Measurements from ENCODE around the gene ADGRD1.
A peak's percentile ranks its signal among the peaks of the same experiment; 100 is the strongest.

Gene ADGRD1

GRCh38 chr12:131103669-131104462, 150.2 kb downstream of the ADGRD1 start:
- H3K27me3 Mint-ChIP-seq, result peaks cover 10% of the 10 kb centered on the region

GRCh38 chr12:131104463-131105350, 151.0 kb downstream of the ADGRD1 start:
- DNase-seq (ENCODE audit: low spot score in 2 of 2), result peak; percentile 51 to 75
- peak; percentile 86 for ATAC-seq (ENCODE audit: low read depth)
- H3K9me3 Mint-ChIP-seq, result peaks cover 3% of the 10 kb centered on the region
- peaks cover 6% of the 10 kb centered on the region for H3K4me1 Mint-ChIP-seq
- peaks cover 10% of the 10 kb centered on the region for H3K27me3 Mint-ChIP-seq
- no peak overlapping the region for H3K4me3 Mint-ChIP-seq
- no peaks in the 10 kb centered on the region for H3K36me3 Mint-ChIP-seq
- H3K27ac Mint-ChIP-seq, result no peak overlapping the region

More at GRCh38 chr12:131103669-131104462, 150.2 kb downstream of the ADGRD1 start:
- Mint-ChIP-seq H3K4me3 (no peak overlapping the region), H3K9me3 (peaks cover 1% of the 10 kb centered on the region), H3K36me3 (no peaks in the 10 kb centered on the region), H3K4me1 (peaks cover 6% of the 10 kb centered on the region), H3K27ac (no peak overlapping the region)
- DNase-seq (ENCODE audit: low spot score in 2 of 2) (no peak), ATAC-seq (ENCODE audit: low read depth) (no peak)

DNA sequence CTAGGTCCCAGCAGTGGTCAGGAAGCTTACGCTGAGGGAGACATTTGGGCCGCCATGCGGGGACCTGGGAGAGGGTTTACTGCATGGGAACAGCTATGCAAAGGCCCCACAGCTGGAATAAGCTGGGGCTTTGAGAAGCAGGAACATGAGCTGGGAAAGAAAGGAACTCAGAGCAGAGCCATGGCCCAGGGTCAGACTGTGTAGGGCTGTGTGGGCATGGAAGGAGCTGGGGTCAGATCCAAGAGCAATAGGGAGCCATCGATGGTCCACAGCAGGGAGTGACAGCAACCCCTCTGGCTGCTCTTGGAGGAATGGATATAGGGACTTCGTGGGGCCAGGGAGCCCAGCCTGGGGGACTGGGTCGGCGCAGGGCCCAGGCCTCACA, 151.6 kb downstream of the ADGRD1 start:
- no peaks in the 10 kb centered on the region for H3K36me3 Mint-ChIP-seq

GRCh38 chr12:131105736-131106348, 152.1 kb downstream of the ADGRD1 start:
- Mint-ChIP-seq H3K9me3 (peaks cover 2% of the 10 kb centered on the region), H3K27me3 (peaks cover 10% of the 10 kb centered on the region), H3K4me1 (peaks cover 6% of the 10 kb centered on the region), H3K27ac (no peak overlapping the region), H3K36me3 (no peaks in the 10 kb centered on the region), H3K4me3 (no peak overlapping the region)
- DNase-seq (ENCODE audit: low spot score in 2 of 2) (no peak), ATAC-seq (ENCODE audit: low read depth) (no peak)

More for the DNA sequence above, 151.6 kb downstream of the ADGRD1 start:
- H3K4me3 Mint-ChIP-seq, result no peak overlapping the region
- H3K27ac Mint-ChIP-seq, result no peak overlapping the region
- peaks cover 10% of the 10 kb centered on the region for H3K27me3 Mint-ChIP-seq
- DNase-seq (ENCODE audit: low spot score in 2 of 2), result no peak
- H3K9me3 Mint-ChIP-seq, result peaks cover 3% of the 10 kb centered on the region
- peaks cover 6% of the 10 kb centered on the region for H3K4me1 Mint-ChIP-seq
- ATAC-seq (ENCODE audit: low read depth), result no peak

DNA sequence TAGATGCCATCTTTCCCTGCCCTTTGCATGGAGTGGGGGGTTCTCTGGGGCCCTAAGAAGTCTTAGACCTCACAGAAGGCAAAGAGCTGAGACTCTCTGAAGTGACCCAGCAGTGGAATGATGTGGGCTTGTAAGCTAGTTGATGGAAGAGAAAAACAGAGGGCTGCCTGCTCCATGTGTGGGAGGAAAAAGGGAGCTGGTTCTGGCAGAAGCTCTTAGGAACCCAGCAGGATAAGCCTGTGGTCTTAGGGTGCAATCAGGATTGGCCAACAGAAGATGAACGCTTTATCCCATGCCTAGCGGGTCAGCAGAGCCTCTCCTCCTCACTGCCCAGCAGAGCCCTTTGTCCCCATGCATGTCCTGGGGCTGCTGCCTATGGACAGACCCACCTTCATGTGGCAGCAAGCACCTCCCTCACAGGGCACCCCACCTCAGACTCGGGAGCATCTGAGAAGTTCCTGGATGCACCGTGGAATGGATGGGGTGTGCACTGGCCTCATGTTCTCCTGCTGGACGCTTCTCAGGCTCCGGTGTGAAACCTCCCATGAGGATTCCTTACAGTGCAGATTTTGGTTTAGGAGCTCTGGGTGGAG, 152.7 kb downstream of the ADGRD1 start:
- no peaks in the 10 kb centered on the region for H3K36me3 Mint-ChIP-seq
- H3K4me1 Mint-ChIP-seq, result peaks cover 6% of the 10 kb centered on the region
- H3K27me3 Mint-ChIP-seq, result peaks cover 10% of the 10 kb centered on the region
- no peak for DNase-seq (ENCODE audit: low spot score in 2 of 2)
- peaks cover 2% of the 10 kb centered on the region for H3K9me3 Mint-ChIP-seq
- ATAC-seq (ENCODE audit: low read depth), result no peak
- no peak overlapping the region for H3K27ac Mint-ChIP-seq
- H3K4me3 Mint-ChIP-seq, result no peak overlapping the region

DNA sequence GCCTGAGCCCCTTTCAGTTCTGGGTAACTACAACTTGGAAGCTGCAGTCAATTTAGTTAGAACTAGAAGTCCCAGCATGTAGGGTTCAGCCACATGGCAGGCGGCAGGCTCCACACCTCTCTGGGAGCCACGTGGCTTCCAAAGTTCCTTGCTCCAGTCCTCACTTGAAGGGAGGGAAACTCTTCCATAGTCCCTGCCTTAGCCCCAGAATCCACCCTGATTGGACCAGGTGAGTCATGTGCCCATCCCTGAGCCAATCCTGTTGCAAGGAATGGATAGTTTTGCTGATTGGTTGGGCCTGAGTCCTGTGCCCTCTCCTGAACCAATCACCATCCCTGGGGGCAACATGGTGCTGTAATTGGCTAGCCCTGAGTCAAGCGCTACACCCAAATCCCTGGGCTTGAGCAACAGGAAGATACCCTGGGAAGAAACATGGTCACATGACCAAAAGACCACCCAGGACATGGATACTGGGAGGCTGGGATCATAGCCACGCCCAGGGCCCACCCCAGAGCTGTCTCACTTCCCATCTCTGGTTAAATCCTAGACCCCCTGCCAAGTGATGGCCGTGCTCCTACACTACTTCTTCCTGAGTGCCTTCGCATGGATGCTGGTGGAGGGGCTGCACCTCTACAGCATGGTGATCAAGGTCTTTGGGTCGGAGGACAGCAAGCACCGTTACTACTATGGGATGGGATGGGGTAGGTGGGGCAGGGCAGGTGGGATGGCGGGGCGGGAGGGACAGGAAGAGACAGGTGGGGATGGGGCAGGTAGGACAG, 154.7 kb downstream of the ADGRD1 start:
- Mint-ChIP-seq H3K4me3 (no peak overlapping the region), H3K4me1 (peaks cover 2% of the 10 kb centered on the region), H3K9me3 (peaks cover 2% of the 10 kb centered on the region), H3K36me3 (no peaks in the 10 kb centered on the region), H3K27ac (no peak overlapping the region), H3K27me3 (peaks cover 12% of the 10 kb centered on the region)
- no peak for DNase-seq (ENCODE audit: low spot score in 2 of 2)
- ATAC-seq (ENCODE audit: low read depth), result no peak

GRCh38 chr12:131111446-131111845, 157.7 kb downstream of the ADGRD1 start:
- no peak overlapping the region for H3K27ac Mint-ChIP-seq
- H3K27me3 Mint-ChIP-seq, result peaks cover 10% of the 10 kb centered on the region
- no peak overlapping the region for H3K4me3 Mint-ChIP-seq
- no peaks in the 10 kb centered on the region for H3K4me1 Mint-ChIP-seq
- H3K9me3 Mint-ChIP-seq, result peaks cover 2% of the 10 kb centered on the region
- no peak for DNase-seq (ENCODE audit: low spot score in 2 of 2)
- no peaks in the 10 kb centered on the region for H3K36me3 Mint-ChIP-seq
- no peak for ATAC-seq (ENCODE audit: low read depth)

- no peak overlapping the region for H3K27ac Mint-ChIP-seq
- ATAC-seq (ENCODE audit: low read depth) (no peak), DNase-seq (ENCODE audit: low spot score in 2 of 2) (no peak)
- H3K27me3 Mint-ChIP-seq, result peaks cover 9% of the 10 kb centered on the region
- H3K4me1 Mint-ChIP-seq, result peaks cover 2% of the 10 kb centered on the region
- H3K9me3 Mint-ChIP-seq, result peaks cover 2% of the 10 kb centered on the region
- no peak overlapping the region for H3K4me3 Mint-ChIP-seq
- H3K36me3 Mint-ChIP-seq, result no peaks in the 10 kb centered on the region
Observed at GRCh38 chr12:131112021-131112420, 158.3 kb downstream of the ADGRD1 start.

- H3K9me3 Mint-ChIP-seq, result peaks cover 2% of the 10 kb centered on the region
- H3K27ac Mint-ChIP-seq, result no peak overlapping the region
- DNase-seq (ENCODE audit: low spot score in 2 of 2), result no peak
- ATAC-seq (ENCODE audit: low read depth), result no peak
- no peak overlapping the region for H3K4me3 Mint-ChIP-seq
- peaks cover 2% of the 10 kb centered on the region for H3K4me1 Mint-ChIP-seq
- H3K27me3 Mint-ChIP-seq, result peaks cover 9% of the 10 kb centered on the region
- no peaks in the 10 kb centered on the region for H3K36me3 Mint-ChIP-seq
Observed at GRCh38 chr12:131112700-131113290, 159.1 kb downstream of the ADGRD1 start.

DNA sequence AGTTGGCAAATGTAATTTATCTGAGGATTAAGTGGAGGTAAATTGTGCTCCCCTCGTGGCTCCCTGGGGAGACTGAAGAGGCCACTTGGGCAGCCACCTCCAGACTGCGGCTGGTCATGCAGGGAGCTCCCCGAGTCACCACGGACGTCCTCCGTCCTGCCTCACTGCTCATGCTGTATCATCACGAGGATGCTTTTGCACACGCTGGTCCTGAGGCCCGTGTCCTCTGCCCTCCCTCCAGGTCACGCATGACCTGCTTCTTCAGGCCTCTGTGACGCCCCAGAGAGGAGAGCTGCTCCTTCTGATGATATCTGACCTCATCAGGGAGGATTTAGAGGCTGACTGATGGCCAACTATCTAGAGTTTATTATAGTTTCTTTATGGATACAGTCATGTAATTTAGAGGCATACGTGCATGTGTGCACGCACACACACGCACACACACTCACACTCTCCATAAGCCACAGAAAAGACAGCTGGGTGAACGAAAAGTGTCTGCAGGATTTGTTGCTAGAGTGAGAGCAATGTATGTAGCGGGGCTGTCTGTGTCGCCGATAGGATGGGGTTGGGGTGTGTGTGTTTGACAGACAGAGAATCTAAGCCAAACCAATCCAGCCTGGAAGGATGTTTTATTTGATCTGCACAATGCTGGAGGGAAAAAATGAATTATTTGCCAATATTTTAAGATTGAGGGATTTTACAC, 160.0 kb downstream of the ADGRD1 start:
- Mint-ChIP-seq H3K27ac (no peak overlapping the region), H3K27me3 (peaks cover 10% of the 10 kb centered on the region), H3K4me1 (peaks cover 2% of the 10 kb centered on the region), H3K9me3 (peaks cover 2% of the 10 kb centered on the region), H3K4me3 (no peak overlapping the region), H3K36me3 (no peaks in the 10 kb centered on the region)
- ATAC-seq (ENCODE audit: low read depth) (no peak), DNase-seq (ENCODE audit: low spot score in 2 of 2) (no peak)

- no peak overlapping the region for H3K4me3 Mint-ChIP-seq
- ATAC-seq (ENCODE audit: low read depth) (no peak), DNase-seq (ENCODE audit: low spot score in 2 of 2) (no peak)
- H3K9me3 Mint-ChIP-seq, result no peaks in the 10 kb centered on the region
- H3K27ac Mint-ChIP-seq, result no peak overlapping the region
- peaks cover 11% of the 10 kb centered on the region for H3K27me3 Mint-ChIP-seq
- H3K4me1 Mint-ChIP-seq, result peaks cover 2% of the 10 kb centered on the region
- H3K36me3 Mint-ChIP-seq, result no peaks in the 10 kb centered on the region
Observed at GRCh38 chr12:131114271-131114670, 160.6 kb downstream of the ADGRD1 start.

DNA sequence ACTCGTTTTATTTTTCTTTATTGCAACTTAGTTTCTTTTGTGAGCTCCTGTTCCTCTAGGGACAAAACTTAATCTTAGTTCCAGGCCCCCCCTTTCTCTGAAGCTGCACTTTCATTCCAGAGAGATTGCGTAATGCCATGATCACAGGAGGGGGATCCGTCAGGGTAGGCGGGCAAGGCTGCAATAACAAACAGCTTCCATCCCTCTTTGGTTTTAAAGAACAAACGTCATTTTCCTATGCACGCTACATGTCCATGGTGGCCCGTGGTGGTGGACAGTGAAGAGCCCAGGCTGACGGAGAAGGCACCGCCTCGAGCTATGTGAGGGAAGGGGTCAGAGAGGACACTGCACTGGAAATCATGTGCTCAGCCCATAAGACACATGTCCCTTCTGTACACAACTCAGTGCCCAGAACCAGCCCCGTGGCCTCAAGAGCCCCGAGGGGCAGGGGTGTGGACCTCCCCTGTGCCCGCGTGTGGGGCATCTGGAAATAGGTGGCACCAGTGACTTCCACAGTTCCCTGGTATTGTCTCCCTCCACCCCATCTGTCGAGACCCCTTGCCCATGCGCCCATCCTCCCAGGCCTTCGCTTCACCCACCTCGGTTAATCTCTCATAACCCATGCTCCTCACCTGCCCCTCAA, 161.4 kb downstream of the ADGRD1 start:
- Mint-ChIP-seq H3K4me1 (peaks cover 2% of the 10 kb centered on the region), H3K9me3 (no peaks in the 10 kb centered on the region), H3K27me3 (peaks cover 11% of the 10 kb centered on the region), H3K4me3 (no peak overlapping the region), H3K36me3 (no peaks in the 10 kb centered on the region), H3K27ac (no peak overlapping the region)
- ATAC-seq (ENCODE audit: low read depth), result no peak
- no peak for DNase-seq (ENCODE audit: low spot score in 2 of 2)

Data from memory B cell (primary cell).